HepG2 (cell line): ENCODE results near the gene LAMB2. TPM values are rescaled to one million over a fixed set of nuclear protein-coding genes. Genes with fewer than 3 reads are reported as not detected.

Experiments used
- ASH2L ChIP-seq: fragments of 300-600, 200-600 bp; sonication (generic); IDR thresholded peaks from 2 replicates; pipeline ENCODE4 v1.7.0; 2017; ENCODE audit warnings: low read depth, mild to moderate bottlenecking, moderate library complexity, mixed read lengths, low read length; ENCODE audit not compliant: insufficient read length
- ATAD3A ChIP-seq: sonication (generic); formaldehyde crosslinking; IDR thresholded peaks from 2 replicates; pipeline ENCODE4 v1.4.0; 2020; ENCODE audit warnings: missing genetic modification reagents
- CBX5 ChIP-seq: sonication (generic); formaldehyde crosslinking; IDR thresholded peaks from 2 replicates; pipeline ENCODE4 v1.4.0; 2020; ENCODE audit warnings: missing genetic modification reagents, borderline replicate concordance
- CTCF ChIP-seq: sonication (generic); formaldehyde crosslinking; IDR thresholded peaks from 2 replicates; pipeline ENCODE4 v1.5.0; 2020; ENCODE audit warnings: mild to moderate bottlenecking, missing genetic modification reagents, moderate library complexity
- MXD4 ChIP-seq: IDR thresholded peaks from 2 replicates; pipeline ENCODE4 v1.6.1; 2016; ENCODE audit warnings: mild to moderate bottlenecking, missing biosample characterization, missing genetic modification reagents
- NFE2L2 ChIP-seq: fragments of 150-350 bp; IDR thresholded peaks from 2 replicates; pipeline ENCODE4 v1.6.1; 2014; ENCODE audit warnings: low read length
- PBX2 ChIP-seq: IDR thresholded peaks from 2 replicates; pipeline ENCODE4 v1.6.1; 2016; ENCODE audit warnings: control low read depth
- RBFOX2 ChIP-seq: fragments of 200-400 bp; formaldehyde crosslinking; IDR thresholded peaks from 2 replicates; pipeline ENCODE4 v1.6.1; 2017; ENCODE audit warnings: low read depth, mild to moderate bottlenecking, low read length
- ZNF10 ChIP-seq: sonication (generic); formaldehyde crosslinking; IDR thresholded peaks from 2 replicates; pipeline ENCODE4 v1.4.0; 2020; ENCODE audit warnings: mild to moderate bottlenecking, low read depth, missing genetic modification reagents, borderline replicate concordance
- ZNF143 ChIP-seq: sonication (generic); formaldehyde crosslinking; IDR thresholded peaks from 2 replicates; pipeline ENCODE4 v1.4.0; 2020; ENCODE audit warnings: missing genetic modification reagents
- ZNF230 ChIP-seq: sonication (generic); formaldehyde crosslinking; IDR thresholded peaks from 2 replicates; pipeline ENCODE4 v1.4.0; 2020; ENCODE audit warnings: mild to moderate bottlenecking, missing genetic modification reagents
- ZNF275 ChIP-seq: sonication (generic); formaldehyde crosslinking; IDR thresholded peaks from 2 replicates; pipeline ENCODE4 v1.8.0; 2022; ENCODE audit warnings: missing genetic modification reagents, mild to moderate bottlenecking, inconsistent platforms, borderline replicate concordance
- ZNF441 ChIP-seq: sonication (generic); formaldehyde crosslinking; IDR thresholded peaks from 2 replicates; pipeline ENCODE4 v1.7.0; 2021; ENCODE audit warnings: missing genetic modification reagents, borderline replicate concordance
- ZNF781 ChIP-seq: sonication (generic); formaldehyde crosslinking; IDR thresholded peaks from 2 replicates; pipeline ENCODE4 v1.5.1; 2020; ENCODE audit warnings: borderline replicate concordance, mild to moderate bottlenecking, missing genetic modification reagents; ENCODE audit errors: not compliant biosample characterization
- ZNF883 ChIP-seq: sonication (generic); formaldehyde crosslinking; IDR thresholded peaks from 2 replicates; pipeline ENCODE4 v1.5.1; 2020; ENCODE audit warnings: mild to moderate bottlenecking, missing genetic modification reagents; ENCODE audit errors: not compliant biosample characterization
- polyA plus RNA-seq, 8 experiments: library from polyadenylated mRNA; depleted of rRNA in 3 of 8; stranded (reverse) in 7 of 8; unstranded in 1 of 8; fragments of >200 nt; fragmentation: Illumina TruSeq in 4 of 8; extraction: Trizol in 4 of 8; gene quantifications; 2 replicates each; pipeline versions ENCODE4 v1.2.1 to v1.2.3, GENCODE V29; 2011 to 2016; ENCODE audit warnings: low read depth in 4 of 8, missing spikeins in 1 of 8, mixed read lengths in 1 of 8; ENCODE audit not compliant: insufficient read depth in 1 of 8
- total RNA-seq, 5 experiments: library from RNA; depleted of rRNA; stranded (reverse); fragments of >200 nt; fragmentation: Illumina TruSeq; extraction: Trizol; gene quantifications; 2 replicates each; pipeline ENCODE4 v1.2.3, GENCODE V29; 2016; ENCODE audit warnings: low read depth in 1 of 5
- TF ChIP-seq, protein P1 (sequence below): sonication (generic); formaldehyde crosslinking; IDR thresholded peaks from 2 replicates; pipeline ENCODE4 v1.9.0; 2021; ENCODE audit warnings: mild to moderate bottlenecking, missing genetic modification reagents
- TF ChIP-seq, protein P2 (sequence below): IDR thresholded peaks from 2 replicates; pipeline ENCODE4 v1.6.1; 2016

Gene LAMB2
- total and polyA plus RNA-seq, 2 of the 13 experiments (the other 11 are each of a cell fraction or from before 2014, with no cell fraction given), result 208 to 443 TPM

DNA sequence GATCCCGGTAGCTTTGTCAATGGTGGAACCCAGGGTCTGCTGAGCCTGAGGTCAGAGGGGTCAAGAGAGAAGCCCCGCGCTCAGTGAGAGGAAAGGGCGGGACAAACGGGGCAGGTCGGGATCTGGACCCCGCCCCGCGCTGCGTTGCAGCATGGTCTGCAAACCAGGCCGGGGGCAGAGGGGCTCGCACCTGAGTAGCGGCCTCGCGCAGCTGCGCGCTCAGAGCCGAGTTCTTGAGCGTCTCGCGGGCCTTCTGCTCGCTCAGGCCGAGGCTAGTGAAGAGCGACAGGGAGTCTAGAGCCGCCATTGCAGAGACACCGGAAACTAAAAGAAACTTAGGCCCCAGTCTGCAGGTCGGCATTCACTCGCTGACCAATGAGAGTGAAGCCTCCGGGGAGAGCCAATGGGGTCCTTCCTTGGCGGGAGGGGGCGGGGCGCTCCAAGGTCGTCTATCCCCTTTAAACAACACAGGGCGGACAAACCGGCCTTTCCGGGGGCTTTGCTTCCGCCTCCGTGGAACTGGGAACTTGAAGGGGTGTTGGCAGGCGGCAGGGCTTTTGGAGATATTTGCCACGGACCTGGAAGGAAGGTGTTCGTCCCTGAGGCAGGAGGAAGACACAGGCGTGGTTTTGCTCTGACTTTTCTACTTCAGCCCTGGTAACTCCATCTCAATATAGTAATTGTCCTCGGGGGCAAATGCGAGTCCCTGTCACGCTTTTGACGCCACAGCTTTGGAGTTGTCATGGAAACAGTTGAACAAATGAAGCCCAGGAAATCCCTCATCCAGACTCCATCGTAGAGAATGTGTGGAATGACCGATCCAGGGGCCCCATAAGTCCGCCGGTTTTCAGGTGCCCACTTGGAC, 28.2 kb downstream of the LAMB2 start, which contains the start of gene QARS1 (continued):
- TF ChIP-seq, protein P1, sequence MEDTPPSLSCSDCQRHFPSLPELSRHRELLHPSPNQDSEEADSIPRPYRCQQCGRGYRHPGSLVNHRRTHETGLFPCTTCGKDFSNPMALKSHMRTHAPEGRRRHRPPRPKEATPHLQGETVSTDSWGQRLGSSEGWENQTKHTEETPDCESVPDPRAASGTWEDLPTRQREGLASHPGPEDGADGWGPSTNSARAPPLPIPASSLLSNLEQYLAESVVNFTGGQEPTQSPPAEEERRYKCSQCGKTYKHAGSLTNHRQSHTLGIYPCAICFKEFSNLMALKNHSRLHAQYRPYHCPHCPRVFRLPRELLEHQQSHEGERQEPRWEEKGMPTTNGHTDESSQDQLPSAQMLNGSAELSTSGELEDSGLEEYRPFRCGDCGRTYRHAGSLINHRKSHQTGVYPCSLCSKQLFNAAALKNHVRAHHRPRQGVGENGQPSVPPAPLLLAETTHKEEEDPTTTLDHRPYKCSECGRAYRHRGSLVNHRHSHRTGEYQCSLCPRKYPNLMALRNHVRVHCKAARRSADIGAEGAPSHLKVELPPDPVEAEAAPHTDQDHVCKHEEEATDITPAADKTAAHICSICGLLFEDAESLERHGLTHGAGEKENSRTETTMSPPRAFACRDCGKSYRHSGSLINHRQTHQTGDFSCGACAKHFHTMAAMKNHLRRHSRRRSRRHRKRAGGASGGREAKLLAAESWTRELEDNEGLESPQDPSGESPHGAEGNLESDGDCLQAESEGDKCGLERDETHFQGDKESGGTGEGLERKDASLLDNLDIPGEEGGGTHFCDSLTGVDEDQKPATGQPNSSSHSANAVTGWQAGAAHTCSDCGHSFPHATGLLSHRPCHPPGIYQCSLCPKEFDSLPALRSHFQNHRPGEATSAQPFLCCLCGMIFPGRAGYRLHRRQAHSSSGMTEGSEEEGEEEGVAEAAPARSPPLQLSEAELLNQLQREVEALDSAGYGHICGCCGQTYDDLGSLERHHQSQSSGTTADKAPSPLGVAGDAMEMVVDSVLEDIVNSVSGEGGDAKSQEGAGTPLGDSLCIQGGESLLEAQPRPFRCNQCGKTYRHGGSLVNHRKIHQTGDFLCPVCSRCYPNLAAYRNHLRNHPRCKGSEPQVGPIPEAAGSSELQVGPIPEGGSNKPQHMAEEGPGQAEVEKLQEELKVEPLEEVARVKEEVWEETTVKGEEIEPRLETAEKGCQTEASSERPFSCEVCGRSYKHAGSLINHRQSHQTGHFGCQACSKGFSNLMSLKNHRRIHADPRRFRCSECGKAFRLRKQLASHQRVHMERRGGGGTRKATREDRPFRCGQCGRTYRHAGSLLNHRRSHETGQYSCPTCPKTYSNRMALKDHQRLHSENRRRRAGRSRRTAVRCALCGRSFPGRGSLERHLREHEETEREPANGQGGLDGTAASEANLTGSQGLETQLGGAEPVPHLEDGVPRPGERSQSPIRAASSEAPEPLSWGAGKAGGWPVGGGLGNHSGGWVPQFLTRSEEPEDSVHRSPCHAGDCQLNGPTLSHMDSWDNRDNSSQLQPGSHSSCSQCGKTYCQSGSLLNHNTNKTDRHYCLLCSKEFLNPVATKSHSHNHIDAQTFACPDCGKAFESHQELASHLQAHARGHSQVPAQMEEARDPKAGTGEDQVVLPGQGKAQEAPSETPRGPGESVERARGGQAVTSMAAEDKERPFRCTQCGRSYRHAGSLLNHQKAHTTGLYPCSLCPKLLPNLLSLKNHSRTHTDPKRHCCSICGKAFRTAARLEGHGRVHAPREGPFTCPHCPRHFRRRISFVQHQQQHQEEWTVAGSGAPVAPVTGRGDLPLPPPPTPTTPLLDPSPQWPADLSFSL, result peak; percentile 25; the same call in 1 of the 2 replicates
- peak; percentile 61; the same call in 1 of the 2 replicates for TF ChIP-seq ZNF441 (CRISPR knock-in tag)
- TF ChIP-seq ZNF230, result 0 out of 2 replicates have a peak, but pooled peaks have one; percentile 55
- no peak for TF ChIP-seq PBX2 (CRISPR knock-in tag)
- no peak for TF ChIP-seq ATAD3A (CRISPR knock-in tag)
- TF ChIP-seq ZNF883 (CRISPR knock-in tag), result peak; percentile 85
- TF ChIP-seq, protein P2, sequence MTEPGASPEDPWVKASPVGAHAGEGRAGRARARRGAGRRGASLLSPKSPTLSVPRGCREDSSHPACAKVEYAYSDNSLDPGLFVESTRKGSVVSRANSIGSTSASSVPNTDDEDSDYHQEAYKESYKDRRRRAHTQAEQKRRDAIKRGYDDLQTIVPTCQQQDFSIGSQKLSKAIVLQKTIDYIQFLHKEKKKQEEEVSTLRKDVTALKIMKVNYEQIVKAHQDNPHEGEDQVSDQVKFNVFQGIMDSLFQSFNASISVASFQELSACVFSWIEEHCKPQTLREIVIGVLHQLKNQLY, result no peak
- TF ChIP-seq CTCF (CRISPR knock-in tag), result no peak
- peak; percentile 2 for TF ChIP-seq ASH2L
- TF ChIP-seq MXD4 (CRISPR knock-in tag), result peak; percentile 62
- peak; percentile 82; the same call in 1 of the 2 replicates for TF ChIP-seq ZNF275 (CRISPR knock-in tag)
- TF ChIP-seq ZNF10 (CRISPR knock-in tag), result no peak
- no peak; the same call in 1 of the 2 replicates for TF ChIP-seq ZNF143 (CRISPR knock-in tag)
- TF ChIP-seq ZNF781 (CRISPR knock-in tag), result peak; percentile 56
- no peak for TF ChIP-seq NFE2L2
- TF ChIP-seq RBFOX2, result peak; percentile 86
- TF ChIP-seq CBX5 (CRISPR knock-in tag), result no peak
